ENCODE results near the gene AGAP3. TPM values are rescaled to one million over a fixed set of nuclear protein-coding genes. Genes with fewer than 3 reads are reported as not detected.

The AGAP3 gene
- total RNA-seq, 1 experiment from 2014 or later: 63.3 TPM

DNA sequence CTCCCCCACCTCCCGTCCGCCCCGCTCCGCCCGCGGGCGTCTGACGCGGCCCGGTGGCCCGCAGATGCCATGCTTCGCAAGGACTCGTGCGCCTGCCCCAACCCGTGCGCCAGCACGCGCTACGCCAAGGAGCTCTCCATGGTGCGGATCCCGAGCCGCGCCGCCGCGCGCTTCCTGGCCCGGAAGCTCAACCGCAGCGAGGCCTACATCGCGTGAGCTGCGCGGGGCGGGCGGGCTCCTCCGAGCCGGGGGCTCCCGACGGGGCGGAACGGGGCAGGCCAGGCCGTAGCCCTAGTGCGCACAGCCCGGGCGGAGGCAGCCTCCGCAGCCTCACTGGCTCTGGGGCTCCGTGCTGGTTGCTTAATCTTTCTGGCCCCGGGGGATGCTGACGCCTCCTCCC is 35.2 kb upstream of the AGAP3 start:
- DNase-seq: peak; percentile 95
- peak overlapping the region; percentile 10; the same call in 1 of the 2 replicates for H3K4me3 ChIP-seq (ENCODE audit: insufficient read depth, low read depth, low read length)
- peaks cover 18% of the 10 kb centered on the region for H3K27me3 ChIP-seq (ENCODE audit: control insufficient read depth, insufficient read depth, low read length)

DNA sequence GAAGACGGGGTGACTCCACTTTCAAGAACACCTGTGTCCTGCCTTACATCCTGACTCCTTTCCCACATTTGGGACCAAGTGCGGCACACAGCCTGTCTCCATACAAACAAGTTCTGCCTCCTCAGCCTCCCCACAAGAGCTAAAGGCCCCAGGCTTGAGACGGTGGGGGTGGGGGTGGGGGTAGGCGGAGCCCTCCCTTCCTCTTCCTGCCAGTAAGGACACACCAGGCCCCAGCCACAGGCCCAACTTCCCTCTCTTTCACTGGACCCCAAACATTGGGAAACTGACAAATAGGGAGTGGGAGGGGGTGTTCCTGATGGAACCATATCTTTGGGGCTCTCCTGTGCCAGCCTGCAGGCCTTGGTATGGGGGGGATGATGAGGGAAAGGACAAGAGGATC is 33.2 kb upstream of the AGAP3 start:
- DNase-seq: no peak
- H3K27me3 ChIP-seq (ENCODE audit: control insufficient read depth, insufficient read depth, low read length): peaks cover 22% of the 10 kb centered on the region
- no peak overlapping the region for H3K4me3 ChIP-seq (ENCODE audit: insufficient read depth, low read depth, low read length)
- H3K36me3 ChIP-seq (replicated peaks; ENCODE audit: control insufficient read depth, insufficient read depth, low read length): no peaks in the 10 kb centered on the region

More for the DNA sequence above, 35.2 kb upstream of the AGAP3 start:
- no peaks in the 10 kb centered on the region for H3K36me3 ChIP-seq (replicated peaks; ENCODE audit: control insufficient read depth, insufficient read depth, low read length)

GRCh38 chr7:151053751-151054150 is 32.5 kb upstream of the AGAP3 start:
- Histone ChIP-seq H3K4me3 (ENCODE audit: insufficient read depth, low read depth, low read length) (no peak overlapping the region), H3K27me3 (ENCODE audit: control insufficient read depth, insufficient read depth, low read length) (peaks cover 22% of the 10 kb centered on the region), H3K36me3 (replicated peaks; ENCODE audit: control insufficient read depth, insufficient read depth, low read length) (no peaks in the 10 kb centered on the region)
- no peak for DNase-seq

- Histone ChIP-seq H3K27me3 (ENCODE audit: control insufficient read depth, insufficient read depth, low read length) (peaks cover 11% of the 10 kb centered on the region), H3K36me3 (replicated peaks; ENCODE audit: control insufficient read depth, insufficient read depth, low read length) (no peaks in the 10 kb centered on the region), H3K4me3 (ENCODE audit: insufficient read depth, low read depth, low read length) (no peak overlapping the region)
- no peak for DNase-seq
These were observed 30.0 kb upstream of the AGAP3 start for GRCh38 chr7:151056283-151056665.

DNA sequence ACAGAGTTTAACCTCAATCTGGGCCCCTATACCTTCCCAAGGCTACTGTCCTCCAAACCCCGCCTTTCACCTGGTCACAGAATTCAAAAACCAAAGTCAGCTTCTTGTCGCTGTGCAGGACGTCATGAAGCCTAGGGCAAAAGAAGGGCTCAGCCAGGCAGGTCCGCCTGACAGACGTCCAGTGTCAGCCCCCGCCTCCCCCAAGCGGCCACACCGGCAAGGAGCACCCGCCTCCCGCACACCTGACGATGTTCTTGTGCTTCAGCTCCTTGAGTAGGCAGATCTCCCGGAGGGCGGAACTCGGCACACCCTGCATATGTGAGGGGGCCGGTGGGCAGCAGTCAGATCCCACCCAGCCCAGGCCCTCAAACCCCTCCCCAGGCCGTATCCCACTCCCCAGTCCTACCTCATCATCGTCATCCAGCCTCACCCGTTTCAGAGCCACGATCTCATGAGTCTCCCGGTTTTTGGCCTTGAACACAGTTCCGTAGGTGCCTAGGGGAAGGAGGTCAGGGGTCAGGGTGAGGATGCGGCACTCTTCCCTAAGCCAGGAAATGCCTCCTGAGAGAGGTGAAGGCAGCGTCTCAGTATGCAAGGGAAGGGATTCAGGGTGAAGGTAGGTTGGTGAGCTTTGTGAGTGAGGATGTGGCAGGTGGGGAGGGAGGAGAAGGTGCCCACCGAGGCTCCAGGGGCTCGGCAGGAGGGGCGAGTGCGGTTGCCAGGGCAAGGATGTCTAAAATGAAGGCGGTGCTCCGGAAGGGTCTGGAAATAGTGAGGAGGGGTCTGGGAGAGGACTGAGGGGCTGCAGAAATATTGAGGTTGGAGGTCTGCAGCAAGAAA is 29.4 kb upstream of the AGAP3 start:
- no peaks in the 10 kb centered on the region for H3K36me3 ChIP-seq (replicated peaks; ENCODE audit: control insufficient read depth, insufficient read depth, low read length)
- DNase-seq: peak; percentile 89
- peaks cover 7% of the 10 kb centered on the region for H3K27me3 ChIP-seq (ENCODE audit: control insufficient read depth, insufficient read depth, low read length)
- H3K4me3 ChIP-seq (ENCODE audit: insufficient read depth, low read depth, low read length): peak overlapping the region; percentile 84

DNA sequence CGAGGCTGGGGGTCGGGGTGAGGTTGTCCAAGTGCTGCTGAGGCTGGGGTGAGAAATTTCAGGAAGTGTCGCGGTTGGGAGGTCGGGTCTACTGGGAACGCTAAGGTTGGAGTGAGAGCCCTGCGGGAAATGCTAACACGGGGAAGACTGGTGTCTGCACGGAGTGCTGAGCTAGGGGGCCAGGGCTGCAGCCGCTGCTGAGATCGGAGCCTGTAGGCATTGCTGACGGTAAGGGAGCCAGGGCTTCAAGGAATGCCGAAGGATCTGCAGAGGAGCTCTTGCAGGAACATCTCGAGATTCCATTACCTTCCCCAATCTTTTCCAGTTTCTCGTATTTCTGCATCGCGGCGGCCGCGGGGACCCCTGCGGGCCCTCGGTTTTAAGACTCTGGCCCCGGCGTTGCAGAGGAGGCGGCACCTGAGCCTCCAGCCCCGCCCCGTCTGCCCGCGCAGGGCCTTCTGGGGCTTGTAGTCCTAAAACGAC is 28.7 kb upstream of the AGAP3 start, which contains the start of gene CDK5:
CDK5 (minus strand) TSS at position 392 of the 483 bp plus-strand sequence; CDS start at position 343, 49 bp downstream.
- H3K27me3 ChIP-seq (ENCODE audit: control insufficient read depth, insufficient read depth, low read length): peaks cover 7% of the 10 kb centered on the region
- peak within 1 kb of the TSS; percentile 84 for H3K4me3 ChIP-seq (ENCODE audit: insufficient read depth, low read depth, low read length)
- no peaks in the 10 kb centered on the region for H3K36me3 ChIP-seq (replicated peaks; ENCODE audit: control insufficient read depth, insufficient read depth, low read length)
- no peak for DNase-seq

- Histone ChIP-seq H3K27me3 (ENCODE audit: control insufficient read depth, insufficient read depth, low read length) (peaks cover 7% of the 10 kb centered on the region), H3K36me3 (replicated peaks; ENCODE audit: control insufficient read depth, insufficient read depth, low read length) (no peaks in the 10 kb centered on the region), H3K4me3 (ENCODE audit: insufficient read depth, low read depth, low read length) (peak overlapping the region; percentile 84)
- peak; percentile 99 for DNase-seq
These were observed 28.1 kb upstream of the AGAP3 start for GRCh38 chr7:151057989-151058780.

- Histone ChIP-seq H3K36me3 (replicated peaks; ENCODE audit: control insufficient read depth, insufficient read depth, low read length) (no peaks in the 10 kb centered on the region), H3K27me3 (ENCODE audit: control insufficient read depth, insufficient read depth, low read length) (peaks cover 7% of the 10 kb centered on the region), H3K4me3 (ENCODE audit: insufficient read depth, low read depth, low read length) (peak overlapping the region; percentile 44)
- DNase-seq: no peak
These were observed 27.4 kb upstream of the AGAP3 start for GRCh38 chr7:151058781-151059366.

- Histone ChIP-seq H3K4me3 (ENCODE audit: insufficient read depth, low read depth, low read length) (peak within 1 kb of the TSS; percentile 84), H3K27me3 (ENCODE audit: control insufficient read depth, insufficient read depth, low read length) (peaks cover 7% of the 10 kb centered on the region), H3K36me3 (replicated peaks; ENCODE audit: control insufficient read depth, insufficient read depth, low read length) (no peaks in the 10 kb centered on the region; the same call in 1 of the 2 replicates)
- peak; percentile 96 for DNase-seq
These were observed 26.7 kb upstream of the AGAP3 start, which contains the start of gene SLC4A2 for GRCh38 chr7:151059367-151060112. TSS of gene SLC4A2 (plus strand) at chr7:151059589. CDS start at chr7:151061988, 2,399 bp downstream.

- Histone ChIP-seq H3K4me3 (ENCODE audit: insufficient read depth, low read depth, low read length) (peak overlapping the region; percentile 82), H3K36me3 (replicated peaks; ENCODE audit: control insufficient read depth, insufficient read depth, low read length) (peaks cover 4% of the 10 kb centered on the region), H3K27me3 (ENCODE audit: control insufficient read depth, insufficient read depth, low read length) (peaks cover 7% of the 10 kb centered on the region)
- no peak for DNase-seq
These were observed 26.2 kb upstream of the AGAP3 start for GRCh38 chr7:151060113-151060415.

- H3K4me3 ChIP-seq (ENCODE audit: insufficient read depth, low read depth, low read length): peak overlapping the region; percentile 82
- H3K36me3 ChIP-seq (replicated peaks; ENCODE audit: control insufficient read depth, insufficient read depth, low read length): peaks cover 7% of the 10 kb centered on the region
- H3K27me3 ChIP-seq (ENCODE audit: control insufficient read depth, insufficient read depth, low read length): peaks cover 7% of the 10 kb centered on the region
- DNase-seq: peak; percentile 79
These were observed 25.7 kb upstream of the AGAP3 start for GRCh38 chr7:151060416-151061212.

GRCh38 chr7:151061213-151062110 is 24.8 kb upstream of the AGAP3 start:
- H3K27me3 ChIP-seq (ENCODE audit: control insufficient read depth, insufficient read depth, low read length): peaks cover 7% of the 10 kb centered on the region
- DNase-seq: peak; percentile 79
- H3K4me3 ChIP-seq (ENCODE audit: insufficient read depth, low read depth, low read length): peak overlapping the region; percentile 82
- H3K36me3 ChIP-seq (replicated peaks; ENCODE audit: control insufficient read depth, insufficient read depth, low read length): peaks cover 7% of the 10 kb centered on the region

GRCh38 chr7:151062111-151062398 is 24.2 kb upstream of the AGAP3 start:
- Histone ChIP-seq H3K27me3 (ENCODE audit: control insufficient read depth, insufficient read depth, low read length) (peaks cover 3% of the 10 kb centered on the region; the same call in 1 of the 2 replicates), H3K4me3 (ENCODE audit: insufficient read depth, low read depth, low read length) (peak overlapping the region; percentile 28), H3K36me3 (replicated peaks; ENCODE audit: control insufficient read depth, insufficient read depth, low read length) (peaks cover 9% of the 10 kb centered on the region)
- no peak for DNase-seq

Measured in H7 (cell line).